ENCODE data around the gene HDAC8.
"Not testable (repeated sequence)": the region's sequence is repeated elsewhere in the genome, so short reads cannot be mapped to it uniquely, and the experiment has no call there.

HDAC8 gene

GRCh38 chrX:72572248-72573157, at the start of gene HDAC8:
Gene HDAC8, minus strand, starts transcription at chrX:72572843. Its CDS starts 82 bp downstream, at chrX:72572761.
- peak; percentile 75 to 81 (median 76) for DNase-seq

GRCh38 chrX:72621625-72622485, 49.2 kb upstream of the HDAC8 start:
- peak in 1 of 3 donors; percentile 24 for DNase-seq

GRCh38 chrX:72621163-72621562, 48.5 kb upstream of the HDAC8 start:
- DNase-seq, result no peak

- DNase-seq, result peak; percentile 50 to 61 (median 50)
Measured at GRCh38 chrX:72620550-72621145, 48.0 kb upstream of the HDAC8 start.

- no peak for DNase-seq
Measured at GRCh38 chrX:72609313-72609712, 36.7 kb upstream of the HDAC8 start.

- peak in 2 of 3 donors; percentile 1 to 16 for DNase-seq
Measured at GRCh38 chrX:72604705-72605104, 32.1 kb upstream of the HDAC8 start.

GRCh38 chrX:72604112-72604511, 31.5 kb upstream of the HDAC8 start:
- peak in 2 of 3 donors; percentile 10 to 34 for DNase-seq

GRCh38 chrX:72591038-72591437, 18.4 kb upstream of the HDAC8 start:
- DNase-seq, result not testable (repeated sequence)

- DNase-seq, result no peak
Measured at GRCh38 chrX:72584163-72584562, 11.5 kb upstream of the HDAC8 start.

- peak; percentile 27 to 57 (median 52) for DNase-seq
Measured at GRCh38 chrX:72576141-72576894, 3.7 kb upstream of the HDAC8 start.

- no peak for DNase-seq
Measured at GRCh38 chrX:72573158-72573511, 492 bp upstream of the HDAC8 start.

GRCh38 chrX:72569786-72570185, 2.9 kb downstream of the HDAC8 start:
- DNase-seq, result peak; percentile 11 to 18 (median 15)

GRCh38 chrX:72568406-72569092, 4.1 kb downstream of the HDAC8 start:
- no peak for DNase-seq

- DNase-seq, result no peak
Measured at GRCh38 chrX:72566448-72566847, 6.2 kb downstream of the HDAC8 start.

GRCh38 chrX:72559655-72560054, 13.0 kb downstream of the HDAC8 start:
- DNase-seq, result not testable (repeated sequence)

- no peak for DNase-seq
Measured at GRCh38 chrX:72554448-72555140, 18.0 kb downstream of the HDAC8 start.

GRCh38 chrX:72552443-72552842, 20.2 kb downstream of the HDAC8 start:
- DNase-seq, result not testable (repeated sequence)

GRCh38 chrX:72545990-72546389, 26.7 kb downstream of the HDAC8 start:
- no peak for DNase-seq

GRCh38 chrX:72540318-72540717, 32.3 kb downstream of the HDAC8 start:
- DNase-seq, result peak in 2 of 3 donors; percentile 27

GRCh38 chrX:72539822-72540221, 32.8 kb downstream of the HDAC8 start:
- no peak for DNase-seq

- DNase-seq, result no peak
Measured at GRCh38 chrX:72536542-72536941, 36.1 kb downstream of the HDAC8 start.
